GM06990 (cell line): ENCODE data around the gene ZNF488.

Experiments
- DNase-seq: peaks from one replicate; pipeline ENCODE4 v3.0.0-alpha.2; 2011; ENCODE audit not compliant: insufficient read length; ENCODE audit errors: extremely low read depth
- H3K27me3 ChIP-seq: replicated peaks from 2 replicates; pipeline ENCODE4 v1.6.0; 2011; ENCODE audit warnings: low read length; ENCODE audit not compliant: control insufficient read depth, insufficient read depth
- H3K36me3 ChIP-seq: 2 replicates; pipeline ENCODE4 v1.5.1; 2011; ENCODE audit warnings: low read length; ENCODE audit not compliant: control insufficient read depth, insufficient read depth
- H3K4me3 ChIP-seq: replicated peaks from 2 replicates; pipeline ENCODE4 v1.5.1; 2011; ENCODE audit warnings: low read depth, mild to moderate bottlenecking, control low read depth, low read length
- TF ChIP-seq, protein P1 (sequence below): IDR thresholded peaks from 2 replicates; pipeline ENCODE4 v1.5.1; 2011; ENCODE audit warnings: low read length, control low read depth, mild to moderate bottlenecking, inconsistent platforms; ENCODE audit not compliant: insufficient read depth, poor library complexity, severe bottlenecking

ZNF488 gene

DNA sequence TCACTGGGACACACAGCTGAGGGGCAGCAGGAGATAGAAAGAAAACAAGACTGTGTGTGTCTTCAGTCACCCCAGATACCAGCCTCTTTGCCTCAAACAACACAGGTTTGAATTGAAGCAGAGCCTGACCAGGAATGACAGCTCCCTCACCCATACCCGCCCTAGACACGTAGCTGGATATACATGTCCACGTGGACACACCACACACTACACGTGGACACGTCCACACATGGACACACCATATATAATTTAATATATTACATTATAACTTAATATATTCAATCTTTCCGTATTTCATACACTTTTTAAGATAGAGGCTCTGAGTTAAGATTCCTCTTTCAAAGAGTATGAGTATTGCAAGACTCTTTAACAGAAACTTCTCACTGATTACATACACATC is 50.6 kb downstream of the ZNF488 start:
- DNase-seq, result no peak
- TF ChIP-seq, protein P1, sequence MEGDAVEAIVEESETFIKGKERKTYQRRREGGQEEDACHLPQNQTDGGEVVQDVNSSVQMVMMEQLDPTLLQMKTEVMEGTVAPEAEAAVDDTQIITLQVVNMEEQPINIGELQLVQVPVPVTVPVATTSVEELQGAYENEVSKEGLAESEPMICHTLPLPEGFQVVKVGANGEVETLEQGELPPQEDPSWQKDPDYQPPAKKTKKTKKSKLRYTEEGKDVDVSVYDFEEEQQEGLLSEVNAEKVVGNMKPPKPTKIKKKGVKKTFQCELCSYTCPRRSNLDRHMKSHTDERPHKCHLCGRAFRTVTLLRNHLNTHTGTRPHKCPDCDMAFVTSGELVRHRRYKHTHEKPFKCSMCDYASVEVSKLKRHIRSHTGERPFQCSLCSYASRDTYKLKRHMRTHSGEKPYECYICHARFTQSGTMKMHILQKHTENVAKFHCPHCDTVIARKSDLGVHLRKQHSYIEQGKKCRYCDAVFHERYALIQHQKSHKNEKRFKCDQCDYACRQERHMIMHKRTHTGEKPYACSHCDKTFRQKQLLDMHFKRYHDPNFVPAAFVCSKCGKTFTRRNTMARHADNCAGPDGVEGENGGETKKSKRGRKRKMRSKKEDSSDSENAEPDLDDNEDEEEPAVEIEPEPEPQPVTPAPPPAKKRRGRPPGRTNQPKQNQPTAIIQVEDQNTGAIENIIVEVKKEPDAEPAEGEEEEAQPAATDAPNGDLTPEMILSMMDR, result no peak
- H3K36me3 ChIP-seq, result no peaks in the 10 kb centered on the region
- peaks cover 1% of the 10 kb centered on the region; the same call in 1 of the 2 replicates for H3K27me3 ChIP-seq
- no peak overlapping the region for H3K4me3 ChIP-seq

DNA sequence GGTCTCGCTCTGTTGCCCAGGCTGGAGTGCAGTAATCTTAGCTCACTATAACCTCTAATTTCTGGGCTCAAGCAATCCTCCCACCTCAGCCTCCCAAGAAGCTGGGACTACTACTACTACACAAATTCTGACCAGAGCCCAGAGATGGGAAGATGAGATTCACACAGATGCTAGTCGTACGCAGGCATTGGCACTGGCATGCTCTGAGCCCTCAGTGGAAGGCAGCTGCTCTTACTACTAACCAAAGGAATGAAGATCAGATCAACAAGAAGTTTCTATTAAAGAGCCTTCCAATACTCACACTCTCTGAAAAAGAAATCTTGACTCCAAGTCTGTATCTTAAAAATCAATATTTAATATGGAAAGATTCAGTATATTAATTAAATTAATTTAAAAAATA is 51.1 kb downstream of the ZNF488 start:
- TF ChIP-seq, protein P1, result no peak
- peaks cover 1% of the 10 kb centered on the region; the same call in 1 of the 2 replicates for H3K27me3 ChIP-seq
- DNase-seq, result no peak

DNA sequence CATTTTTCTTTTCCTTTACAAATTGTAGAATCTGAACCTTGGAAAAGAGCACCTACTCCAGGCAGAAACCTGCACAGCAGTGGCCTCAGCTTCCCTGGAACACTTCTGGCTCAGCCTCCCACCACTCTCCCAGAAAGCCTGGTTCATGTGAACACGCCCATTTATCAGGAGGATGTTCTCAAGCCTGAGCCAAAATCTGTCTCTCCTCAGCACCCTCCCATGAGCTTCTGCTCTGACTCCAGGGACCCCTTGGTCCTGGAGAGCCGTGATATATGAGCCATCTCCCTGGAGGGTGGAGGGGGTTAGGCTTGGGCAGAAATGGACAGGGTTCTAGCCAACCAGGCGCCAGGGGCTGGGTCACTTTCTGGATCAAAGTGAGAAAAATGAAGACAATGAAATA is 51.7 kb downstream of the ZNF488 start:
- no peaks in the 10 kb centered on the region for H3K36me3 ChIP-seq
- peaks cover 1% of the 10 kb centered on the region; the same call in 1 of the 2 replicates for H3K27me3 ChIP-seq
- H3K4me3 ChIP-seq, result no peak overlapping the region
- DNase-seq, result no peak
- TF ChIP-seq, protein P1, result no peak

More for the DNA sequence above, 51.1 kb downstream of the ZNF488 start:
- Histone ChIP-seq H3K4me3 (no peak overlapping the region), H3K36me3 (no peaks in the 10 kb centered on the region)

DNA sequence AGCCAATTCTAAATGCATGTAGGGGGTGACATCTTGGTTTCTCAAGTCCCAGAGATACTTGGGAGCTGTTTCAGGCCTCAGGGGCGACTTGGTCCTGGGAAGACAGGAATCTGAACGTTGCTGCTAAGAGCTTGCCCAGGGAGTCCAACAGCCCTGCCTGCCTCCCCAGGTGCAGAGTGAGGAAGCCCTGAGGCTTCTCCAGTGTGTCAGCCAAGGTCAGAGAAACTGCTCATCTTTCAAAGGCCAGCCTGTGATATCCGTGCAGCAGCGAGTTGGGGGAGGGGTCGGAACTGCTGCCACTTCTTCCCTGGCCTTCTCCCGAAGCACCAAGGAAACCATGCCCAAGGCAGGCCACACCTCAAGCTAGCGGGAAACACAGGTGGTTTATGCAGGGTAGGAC is 52.1 kb downstream of the ZNF488 start:
- TF ChIP-seq, protein P1, result no peak
- DNase-seq, result no peak
- Histone ChIP-seq H3K36me3 (no peaks in the 10 kb centered on the region), H3K4me3 (no peak overlapping the region), H3K27me3 (peaks cover 1% of the 10 kb centered on the region; the same call in 1 of the 2 replicates)

DNA sequence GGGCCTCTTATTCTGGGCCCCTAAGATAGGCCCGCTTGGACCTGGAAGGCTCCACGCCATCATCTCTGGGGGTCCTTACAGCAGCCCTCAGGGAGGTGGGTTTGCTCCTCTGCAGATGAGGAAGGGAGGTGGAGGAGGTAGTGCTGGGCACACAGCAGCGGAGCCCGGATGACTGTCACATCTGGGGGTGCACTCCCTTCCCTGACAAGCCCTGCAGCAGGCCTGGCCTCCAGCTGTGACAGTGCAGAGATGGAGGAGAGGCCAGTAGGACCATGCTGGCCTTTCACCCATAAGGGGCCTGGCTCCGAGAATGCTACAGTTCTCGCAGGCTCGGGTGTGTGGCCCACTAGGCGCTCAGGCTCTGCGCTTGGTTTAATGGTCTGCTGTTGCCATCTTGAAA is 52.6 kb downstream of the ZNF488 start:
- no peak overlapping the region for H3K4me3 ChIP-seq
- H3K36me3 ChIP-seq, result no peaks in the 10 kb centered on the region
- TF ChIP-seq, protein P1, result no peak
- peaks cover 1% of the 10 kb centered on the region; the same call in 1 of the 2 replicates for H3K27me3 ChIP-seq
- DNase-seq, result no peak

DNA sequence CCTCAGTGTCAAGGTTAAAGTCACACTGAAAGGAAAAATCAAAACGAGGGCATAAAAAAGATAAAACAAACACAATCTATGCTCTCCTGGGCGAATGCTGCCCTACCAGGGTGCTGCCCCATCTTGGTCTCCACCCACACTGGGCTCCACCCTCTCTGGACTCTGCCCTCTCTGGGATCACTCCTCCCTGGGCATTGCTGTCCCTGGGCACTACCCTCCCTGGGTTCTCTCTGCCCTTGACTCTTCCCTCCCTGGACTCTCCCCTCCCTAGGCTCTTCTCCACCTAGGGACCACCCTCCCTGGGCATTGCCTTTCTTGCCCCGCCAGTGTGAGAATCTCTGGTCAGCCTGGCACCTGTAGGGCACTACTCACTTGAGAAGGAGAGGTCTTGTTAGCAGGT is 53.3 kb downstream of the ZNF488 start:
- TF ChIP-seq, protein P1, result no peak
- H3K27me3 ChIP-seq, result peaks cover 1% of the 10 kb centered on the region; the same call in 1 of the 2 replicates
- H3K36me3 ChIP-seq, result no peaks in the 10 kb centered on the region
- no peak overlapping the region for H3K4me3 ChIP-seq
- DNase-seq, result no peak
